Neural cell (in vitro differentiated cells): Measurements from ENCODE around the gene PFKFB3.

Experiments used
- EZH2 ChIP-seq: fragments of 200-600, 300-800 bp; shearing (Covaris generic), sonication (generic); IDR thresholded peaks from 2 replicates; pipeline ENCODE4 v1.6.1; 2014; ENCODE audit warnings: antibody characterized with exemption, low read length, borderline replicate concordance, mild to moderate bottlenecking; ENCODE audit not compliant: insufficient read depth, poor library complexity, severe bottlenecking
- MXI1 ChIP-seq: fragments of 450-650 bp; conservative IDR thresholded peaks from 2 replicates; pipeline ENCODE4 v1.6.1; 2014; ENCODE audit warnings: antibody characterized with exemption, mild to moderate bottlenecking; ENCODE audit not compliant: poor library complexity, severe bottlenecking
- POLR2AphosphoS5 ChIP-seq: IDR thresholded peaks from 2 replicates; pipeline ENCODE4 v1.6.1; 2012
- RAD21 ChIP-seq: fragments of 450-650 bp; conservative IDR thresholded peaks from 2 replicates; pipeline ENCODE4 v1.6.1; 2014; ENCODE audit warnings: antibody characterized with exemption, mild to moderate bottlenecking, moderate library complexity
- SMC3 ChIP-seq: fragments of 450-650 bp; conservative IDR thresholded peaks from 2 replicates; pipeline ENCODE4 v1.6.1; 2014; ENCODE audit warnings: antibody characterized with exemption, mild to moderate bottlenecking, moderate library complexity; ENCODE audit not compliant: poor library complexity
- TF ChIP-seq, protein P1 (sequence below): fragments of 450-650 bp; IDR thresholded peaks from 2 replicates; pipeline ENCODE4 v1.5.1; 2014; ENCODE audit warnings: antibody characterized with exemption, mild to moderate bottlenecking, moderate library complexity; ENCODE audit not compliant: poor library complexity, severe bottlenecking
- TF ChIP-seq, protein P2 (sequence below): IDR thresholded peaks from 2 replicates; pipeline ENCODE4 v1.6.1; 2012; ENCODE audit warnings: borderline replicate concordance

DNA sequence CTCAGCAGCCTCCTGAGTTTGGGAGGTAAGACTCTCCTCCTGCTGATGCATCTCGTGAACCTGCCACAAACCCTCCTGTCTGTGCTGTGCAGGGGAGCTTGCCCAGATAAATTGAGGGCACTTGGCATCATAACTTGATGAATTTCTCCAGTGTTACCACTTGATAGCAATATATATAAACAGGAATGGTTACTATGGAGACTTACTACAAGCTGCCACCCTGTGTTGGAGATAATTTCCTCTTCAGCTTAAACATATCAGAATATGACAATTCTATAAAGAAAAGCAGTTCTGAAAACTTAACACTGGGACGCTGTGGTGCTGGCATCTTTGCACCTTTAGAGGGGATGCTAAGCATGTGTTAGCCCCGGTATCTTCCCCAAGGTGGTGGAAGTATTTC is 14.9 kb downstream of the PFKFB3 start:
- no peak for TF ChIP-seq POLR2AphosphoS5
- TF ChIP-seq, protein P1, sequence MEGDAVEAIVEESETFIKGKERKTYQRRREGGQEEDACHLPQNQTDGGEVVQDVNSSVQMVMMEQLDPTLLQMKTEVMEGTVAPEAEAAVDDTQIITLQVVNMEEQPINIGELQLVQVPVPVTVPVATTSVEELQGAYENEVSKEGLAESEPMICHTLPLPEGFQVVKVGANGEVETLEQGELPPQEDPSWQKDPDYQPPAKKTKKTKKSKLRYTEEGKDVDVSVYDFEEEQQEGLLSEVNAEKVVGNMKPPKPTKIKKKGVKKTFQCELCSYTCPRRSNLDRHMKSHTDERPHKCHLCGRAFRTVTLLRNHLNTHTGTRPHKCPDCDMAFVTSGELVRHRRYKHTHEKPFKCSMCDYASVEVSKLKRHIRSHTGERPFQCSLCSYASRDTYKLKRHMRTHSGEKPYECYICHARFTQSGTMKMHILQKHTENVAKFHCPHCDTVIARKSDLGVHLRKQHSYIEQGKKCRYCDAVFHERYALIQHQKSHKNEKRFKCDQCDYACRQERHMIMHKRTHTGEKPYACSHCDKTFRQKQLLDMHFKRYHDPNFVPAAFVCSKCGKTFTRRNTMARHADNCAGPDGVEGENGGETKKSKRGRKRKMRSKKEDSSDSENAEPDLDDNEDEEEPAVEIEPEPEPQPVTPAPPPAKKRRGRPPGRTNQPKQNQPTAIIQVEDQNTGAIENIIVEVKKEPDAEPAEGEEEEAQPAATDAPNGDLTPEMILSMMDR, result no peak
- no peak for TF ChIP-seq SMC3
- TF ChIP-seq MXI1, result no peak
- TF ChIP-seq EZH2, result no peak
- TF ChIP-seq, protein P2, sequence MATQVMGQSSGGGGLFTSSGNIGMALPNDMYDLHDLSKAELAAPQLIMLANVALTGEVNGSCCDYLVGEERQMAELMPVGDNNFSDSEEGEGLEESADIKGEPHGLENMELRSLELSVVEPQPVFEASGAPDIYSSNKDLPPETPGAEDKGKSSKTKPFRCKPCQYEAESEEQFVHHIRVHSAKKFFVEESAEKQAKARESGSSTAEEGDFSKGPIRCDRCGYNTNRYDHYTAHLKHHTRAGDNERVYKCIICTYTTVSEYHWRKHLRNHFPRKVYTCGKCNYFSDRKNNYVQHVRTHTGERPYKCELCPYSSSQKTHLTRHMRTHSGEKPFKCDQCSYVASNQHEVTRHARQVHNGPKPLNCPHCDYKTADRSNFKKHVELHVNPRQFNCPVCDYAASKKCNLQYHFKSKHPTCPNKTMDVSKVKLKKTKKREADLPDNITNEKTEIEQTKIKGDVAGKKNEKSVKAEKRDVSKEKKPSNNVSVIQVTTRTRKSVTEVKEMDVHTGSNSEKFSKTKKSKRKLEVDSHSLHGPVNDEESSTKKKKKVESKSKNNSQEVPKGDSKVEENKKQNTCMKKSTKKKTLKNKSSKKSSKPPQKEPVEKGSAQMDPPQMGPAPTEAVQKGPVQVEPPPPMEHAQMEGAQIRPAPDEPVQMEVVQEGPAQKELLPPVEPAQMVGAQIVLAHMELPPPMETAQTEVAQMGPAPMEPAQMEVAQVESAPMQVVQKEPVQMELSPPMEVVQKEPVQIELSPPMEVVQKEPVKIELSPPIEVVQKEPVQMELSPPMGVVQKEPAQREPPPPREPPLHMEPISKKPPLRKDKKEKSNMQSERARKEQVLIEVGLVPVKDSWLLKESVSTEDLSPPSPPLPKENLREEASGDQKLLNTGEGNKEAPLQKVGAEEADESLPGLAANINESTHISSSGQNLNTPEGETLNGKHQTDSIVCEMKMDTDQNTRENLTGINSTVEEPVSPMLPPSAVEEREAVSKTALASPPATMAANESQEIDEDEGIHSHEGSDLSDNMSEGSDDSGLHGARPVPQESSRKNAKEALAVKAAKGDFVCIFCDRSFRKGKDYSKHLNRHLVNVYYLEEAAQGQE, result no peak
- no peak for TF ChIP-seq RAD21
